Kidney glomerular epithelial cell (primary cell): ENCODE measurements around the gene DENND1B.
"Not testable (repeated sequence)": the region's sequence is repeated elsewhere in the genome, so short reads cannot be mapped to it uniquely, and the experiment has no call there.

Experiments
- DNase-seq: peaks from one replicate; lab custom pipeline; 2025; lab: John Stamatoyannopoulos, UW

DENND1B gene

GRCh38 chr1:197783510-197783948 is 8.2 kb upstream of the DENND1B start:
- peak; percentile 17 for DNase-seq

GRCh38 chr1:197782722-197783360 is 7.6 kb upstream of the DENND1B start:
- no peak for DNase-seq

DNA sequence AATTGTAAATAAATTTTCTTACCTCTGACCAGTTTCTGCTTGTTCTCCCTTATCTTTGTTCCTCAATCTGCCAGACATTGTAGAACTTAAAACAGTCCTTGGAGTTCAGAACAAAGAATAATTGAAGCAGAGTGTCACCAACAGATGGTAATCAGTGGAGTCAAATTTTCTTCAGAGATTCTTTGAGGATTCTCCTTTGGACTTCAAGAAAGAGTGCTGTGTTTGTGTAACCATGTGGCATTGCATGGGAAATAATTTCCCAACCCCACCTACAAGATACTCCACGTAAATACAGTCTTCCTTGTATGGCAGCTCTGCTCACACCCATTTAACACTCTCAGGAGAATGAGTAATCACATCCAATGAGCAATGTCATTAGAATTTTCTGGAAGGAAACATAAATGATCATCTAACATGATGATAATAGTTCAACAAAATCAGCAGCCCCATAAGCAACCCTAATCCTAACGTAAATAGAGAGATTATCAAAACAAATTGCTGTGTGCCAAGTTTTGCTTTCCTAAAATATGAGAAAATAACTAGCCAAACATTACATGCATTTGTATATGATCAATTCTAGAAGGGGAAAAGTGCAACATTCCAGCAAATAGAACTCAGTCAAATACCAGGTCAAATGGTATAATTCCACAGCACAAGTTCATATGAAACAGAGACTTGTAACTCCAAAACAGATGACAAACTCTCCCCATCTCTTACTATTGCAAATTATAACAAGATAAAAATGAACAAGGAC is 6.9 kb upstream of the DENND1B start:
- DNase-seq = peak; percentile 17

- DNase-seq = peak; percentile 81
Observed at GRCh38 chr1:197779921-197780320, 4.6 kb upstream of the DENND1B start.

DNA sequence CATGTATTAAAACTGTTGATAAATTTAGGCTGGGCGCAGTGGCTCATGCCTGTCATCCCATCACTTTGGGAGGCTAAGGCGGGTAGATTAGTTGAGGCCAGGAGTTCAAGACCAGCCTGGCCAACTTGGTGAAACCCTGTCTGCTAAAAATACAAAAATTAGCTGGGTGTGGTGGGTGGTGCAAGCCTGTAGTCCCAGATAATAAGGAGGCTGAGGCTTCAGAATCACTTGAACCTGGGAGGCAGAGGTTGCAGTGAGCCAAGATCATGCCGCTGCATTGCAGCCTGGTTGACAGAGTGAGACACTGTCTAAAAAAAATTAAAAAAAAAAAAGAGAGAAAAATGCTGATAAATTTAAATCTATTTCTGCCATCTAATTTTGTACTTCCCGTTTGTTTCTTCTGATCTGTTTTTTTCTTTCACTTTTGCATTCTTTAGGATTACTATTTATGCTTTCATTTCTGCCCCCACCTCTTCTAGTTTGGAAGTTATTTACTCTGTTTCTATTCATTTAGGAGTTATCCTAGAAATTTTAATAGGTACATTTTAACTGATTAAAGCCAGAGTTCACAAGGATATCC is 3.2 kb upstream of the DENND1B start:
- DNase-seq = no peak

DNA sequence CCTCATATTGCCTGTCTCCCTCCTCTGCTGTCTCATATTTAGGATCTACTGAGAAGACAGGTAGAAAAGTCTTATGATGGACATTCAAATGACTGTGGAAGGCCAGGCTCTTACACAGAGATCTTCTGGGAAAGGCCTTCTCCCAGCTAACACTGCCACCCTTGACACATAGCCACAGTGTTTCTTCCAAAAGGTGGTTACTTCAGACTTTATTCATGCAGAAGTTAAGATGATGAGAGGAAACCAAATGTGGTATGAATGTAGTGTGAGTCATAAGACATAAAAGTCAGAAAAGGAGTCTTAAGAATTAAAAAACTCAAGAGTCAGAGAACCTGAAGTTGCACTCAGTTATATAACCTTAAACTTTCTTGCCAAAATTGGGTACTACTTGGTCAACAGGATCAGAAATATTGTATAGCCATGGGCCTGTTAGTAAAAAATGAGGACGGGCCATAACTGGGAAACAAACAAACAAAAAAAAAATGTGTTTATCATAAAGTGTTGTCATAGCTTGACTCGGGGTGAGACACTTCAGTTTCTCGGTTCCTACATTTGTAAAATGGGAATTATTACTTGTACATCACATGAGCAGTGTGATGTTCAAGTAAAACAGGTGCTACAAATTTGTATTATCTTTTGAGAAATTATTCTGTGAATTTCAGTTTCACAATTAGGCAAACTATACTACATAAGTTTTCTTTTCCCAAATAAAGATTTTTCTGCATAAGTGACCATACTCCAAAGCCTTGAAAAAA is 1.2 kb upstream of the DENND1B start:
- peak; percentile 71 for DNase-seq

DNA sequence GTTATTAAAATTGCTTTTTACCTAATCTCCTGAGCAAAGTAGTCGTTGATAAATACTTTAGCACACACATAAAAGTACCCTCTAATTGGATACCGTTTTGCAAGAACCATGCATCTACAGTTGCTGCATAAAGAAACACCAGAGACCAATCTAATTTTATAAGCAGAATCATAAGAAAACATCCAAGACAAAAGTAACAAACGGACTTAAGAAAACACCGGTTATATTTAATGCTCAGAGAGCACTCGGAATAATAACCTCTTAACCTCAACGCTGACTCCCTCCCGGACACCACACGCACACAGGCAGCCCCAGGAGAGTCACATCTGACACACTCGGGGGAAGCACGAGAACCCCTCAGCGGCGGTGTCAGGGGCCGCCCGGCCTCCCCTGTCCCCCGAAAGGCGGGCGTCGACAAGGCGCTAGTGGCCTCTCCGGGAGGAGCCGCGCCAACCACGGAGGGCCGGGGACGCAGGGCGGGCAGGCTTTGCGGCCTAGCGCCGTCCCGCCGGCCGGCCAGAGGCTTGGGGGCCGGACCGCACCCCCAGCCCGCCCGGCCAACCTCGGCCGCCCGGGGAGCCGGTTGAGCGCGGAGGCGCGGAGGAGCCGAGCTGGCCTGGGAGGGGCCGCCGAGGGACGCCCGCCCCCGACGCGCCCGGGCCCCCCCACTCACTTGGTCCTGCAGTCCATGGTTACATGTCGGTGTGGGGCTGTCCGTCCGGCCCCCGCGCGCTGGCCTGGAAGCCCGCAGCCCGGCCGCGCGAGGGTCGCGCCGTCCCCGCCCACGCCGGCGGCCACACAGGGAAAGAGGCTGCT is 606 bp downstream of the DENND1B start:
- DNase-seq = peak; percentile 21

DNA sequence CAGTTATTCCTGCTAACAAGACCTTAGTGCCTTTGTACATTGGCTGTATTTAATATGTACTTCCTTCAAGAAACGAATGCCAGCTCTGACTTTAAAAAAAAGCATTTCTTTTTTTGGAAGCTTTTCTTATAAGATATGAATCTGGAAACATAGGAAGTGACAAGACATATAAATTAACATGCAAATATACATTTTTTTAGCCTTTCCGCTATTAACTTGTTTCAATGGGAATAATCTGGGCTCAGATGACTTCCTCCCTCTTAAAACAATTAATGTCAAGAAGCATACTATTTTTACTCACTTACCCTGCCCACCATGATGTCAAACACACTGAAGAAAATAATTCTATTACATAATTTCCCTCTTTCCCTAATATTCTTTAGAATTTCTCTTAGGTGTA is 1.4 kb downstream of the DENND1B start:
- no peak for DNase-seq

GRCh38 chr1:197771904-197772556 is 3.2 kb downstream of the DENND1B start:
- DNase-seq = no peak

GRCh38 chr1:197771386-197771785 is 3.9 kb downstream of the DENND1B start:
- DNase-seq = no peak

DNA sequence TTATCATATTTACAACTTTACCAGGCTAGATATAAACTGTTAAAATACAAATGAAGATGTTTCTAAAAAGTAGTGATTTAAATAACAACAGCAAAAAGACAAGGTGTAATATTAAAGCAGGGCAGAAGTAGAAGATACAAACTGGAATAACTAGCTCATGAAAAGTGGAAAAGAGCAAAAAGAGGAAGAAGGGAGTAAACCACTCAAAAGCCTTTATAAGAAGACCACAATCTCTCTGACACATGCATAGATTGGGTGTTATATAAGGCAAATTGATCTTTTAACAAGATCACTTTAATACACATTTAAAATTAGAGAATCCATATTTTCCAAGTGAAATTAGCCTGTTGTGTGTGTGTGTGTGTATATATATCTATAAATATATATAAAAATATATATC is 5.0 kb downstream of the DENND1B start:
- no peak for DNase-seq

- no peak for DNase-seq
Observed at GRCh38 chr1:197769287-197769686, 6.0 kb downstream of the DENND1B start.

GRCh38 chr1:197768014-197768805 is 7.1 kb downstream of the DENND1B start:
- DNase-seq = no peak

DNA sequence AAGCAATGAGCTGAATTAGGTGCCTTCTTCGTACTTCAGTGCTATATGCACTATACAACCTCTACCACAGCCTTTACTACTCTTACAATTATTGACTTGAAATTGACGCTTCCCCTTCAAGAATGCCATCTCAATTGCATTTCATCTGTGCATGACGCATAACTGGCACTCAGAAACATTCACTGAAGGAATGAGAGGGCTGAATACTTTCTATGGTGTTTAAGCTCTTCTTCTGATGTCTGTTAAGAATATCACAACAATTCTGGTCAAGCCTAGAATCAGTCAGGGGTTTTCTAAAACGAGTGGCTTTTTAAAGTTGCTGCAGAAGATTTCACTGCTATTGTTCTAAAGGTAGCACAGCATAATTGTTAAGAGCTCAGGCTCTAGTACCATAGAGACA is 11.5 kb downstream of the DENND1B start:
- DNase-seq = no peak

GRCh38 chr1:197763307-197763706 is 12.0 kb downstream of the DENND1B start:
- no peak for DNase-seq

- DNase-seq = no peak
Observed at GRCh38 chr1:197761654-197762053, 13.6 kb downstream of the DENND1B start.

- not testable (repeated sequence) for DNase-seq
Observed at GRCh38 chr1:197755553-197755952, 19.7 kb downstream of the DENND1B start.

- not testable (repeated sequence) for DNase-seq
Observed at GRCh38 chr1:197752652-197753164, 22.6 kb downstream of the DENND1B start.

- no peak for DNase-seq
Observed at GRCh38 chr1:197750366-197750765, 24.9 kb downstream of the DENND1B start.

DNA sequence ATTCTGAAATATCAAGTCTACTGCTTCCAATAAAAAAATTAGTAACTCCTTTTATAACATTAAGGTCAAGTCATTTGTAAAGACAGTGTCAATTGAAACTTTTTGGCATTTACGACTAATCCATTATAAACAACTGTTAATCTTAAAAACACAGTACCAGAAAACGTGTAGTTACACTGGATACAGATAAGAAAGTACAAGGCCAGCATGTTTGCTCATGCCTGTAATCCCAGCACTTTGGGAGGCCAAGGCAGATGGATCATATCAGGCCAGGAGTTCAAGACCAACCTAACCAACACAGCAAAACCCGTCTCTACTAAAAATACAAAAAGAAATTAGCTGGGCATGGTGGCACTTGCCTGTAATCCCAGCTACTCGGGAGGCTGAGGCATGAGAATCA is 29.4 kb downstream of the DENND1B start:
- DNase-seq = no peak
